Measurements from ENCODE around the gene OR6C75.
"Not testable (repeated sequence)": the region's sequence is repeated elsewhere in the genome, so short reads cannot be mapped to it uniquely, and the experiment has no call there.

Gene OR6C75

DNA sequence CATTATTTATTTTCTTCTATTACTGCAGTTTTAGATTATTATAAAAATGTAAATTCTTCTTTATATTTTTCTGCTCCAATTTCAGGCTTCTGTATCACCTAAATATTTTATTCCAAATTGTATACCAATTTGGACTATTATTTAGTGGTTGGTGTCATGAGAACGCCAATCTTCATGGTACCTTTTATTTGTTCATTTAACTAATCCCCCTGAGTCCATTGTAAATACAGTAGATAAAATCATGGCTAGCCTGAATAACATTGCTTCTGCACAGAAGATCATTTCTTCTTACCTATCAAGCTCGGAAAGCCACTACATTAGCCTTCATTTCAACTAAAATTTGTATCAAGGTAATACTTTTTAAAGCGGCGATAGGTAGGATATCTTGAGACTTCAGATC lies at the start of gene OR6C75:
Gene OR6C75 (plus strand): TSS at position 301 of the 400 bp plus-strand sequence. CDS start 2,136 bp downstream, outside the sequence.
- DNase-seq (ENCODE audit: low read depth) = no peak

DNA sequence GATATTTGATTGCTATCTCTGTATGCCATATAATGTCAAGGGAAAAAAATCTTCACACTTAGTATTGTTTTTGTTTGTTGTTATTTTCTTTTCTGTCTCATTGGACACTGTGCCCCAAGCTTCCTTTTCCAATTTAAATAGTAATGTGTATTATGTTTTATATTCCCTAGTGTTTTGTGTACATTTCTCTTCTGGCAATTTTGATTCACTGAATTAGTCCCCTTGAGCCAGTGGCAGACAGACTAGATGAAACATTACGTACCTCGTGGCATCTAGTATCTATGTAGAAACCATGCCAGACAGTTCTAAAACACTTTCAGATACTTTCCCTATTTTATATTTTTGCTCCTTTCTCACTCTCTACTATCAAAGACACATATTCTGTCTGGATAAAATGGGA lies 48.7 kb upstream of the OR6C75 start, which contains the start of gene OR6C1:
Gene OR6C1 (plus strand): TSS at position 301 of the 400 bp plus-strand sequence. CDS start 6,257 bp downstream, outside the sequence.
- no peak for DNase-seq (ENCODE audit: low read depth)

DNA sequence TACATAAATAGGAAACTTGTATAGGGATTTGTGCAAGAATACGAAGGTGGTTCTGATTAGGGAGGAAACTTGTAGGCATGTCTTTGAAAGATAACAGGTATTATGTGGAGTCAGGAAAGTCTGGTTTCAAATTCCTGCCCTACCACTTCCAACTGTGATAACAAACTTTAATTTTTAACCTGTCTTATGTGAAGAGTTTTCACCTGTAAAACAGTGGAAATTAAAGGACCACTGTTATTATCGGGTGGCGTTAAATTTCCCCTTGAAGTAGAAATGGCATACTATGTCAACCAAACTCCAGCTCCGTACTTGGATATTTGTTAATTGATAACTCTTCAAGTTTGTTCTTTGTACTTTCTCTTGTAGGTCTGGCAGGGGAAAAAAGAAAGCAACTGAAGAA lies 42.6 kb upstream of the OR6C75 start:
- no peak for DNase-seq (ENCODE audit: low read depth)

DNA sequence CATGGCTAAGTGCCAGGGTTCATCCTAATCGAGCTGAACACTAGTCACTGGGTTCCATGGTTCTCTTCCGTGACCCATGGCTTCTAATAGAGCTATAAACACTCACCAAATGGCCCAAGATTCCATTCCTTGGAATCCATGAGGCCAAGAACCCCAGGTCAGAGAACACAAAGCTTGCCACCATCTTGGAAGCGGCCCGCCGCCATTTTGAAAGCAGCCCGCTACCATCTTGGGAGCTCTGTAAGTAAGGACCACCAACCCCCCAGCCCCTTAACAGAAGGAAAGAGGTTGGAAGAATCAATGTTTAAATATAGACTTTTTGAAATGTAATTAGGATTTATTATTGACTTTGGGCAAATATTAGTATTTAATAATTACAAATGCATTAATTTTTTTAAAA lies 37.0 kb upstream of the OR6C75 start:
- DNase-seq (ENCODE audit: low read depth) = not testable (repeated sequence)

DNA sequence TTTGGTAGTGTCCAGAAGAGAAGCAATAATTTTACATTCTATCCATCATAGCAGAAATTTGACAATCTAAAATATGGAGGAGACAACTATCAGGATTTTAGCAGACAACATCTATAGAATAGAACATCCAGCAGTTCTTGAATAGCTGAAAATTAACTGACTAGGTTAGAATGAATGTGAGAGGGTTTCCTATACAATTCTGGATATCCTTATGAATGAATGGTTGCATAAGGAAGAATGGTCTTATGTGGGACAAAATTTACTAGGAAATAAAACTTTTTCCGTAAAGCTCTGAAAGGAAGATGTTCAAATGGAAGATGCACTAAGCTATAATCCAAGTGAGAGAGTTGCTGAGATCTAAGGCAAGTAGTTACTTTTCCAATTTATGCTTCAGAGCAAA lies 32.3 kb upstream of the OR6C75 start, which contains the start of gene OR6C3:
Gene OR6C3 (plus strand): TSS at position 301 of the 400 bp plus-strand sequence. CDS start 955 bp downstream, outside the sequence.
- no peak for DNase-seq (ENCODE audit: low read depth)

DNA sequence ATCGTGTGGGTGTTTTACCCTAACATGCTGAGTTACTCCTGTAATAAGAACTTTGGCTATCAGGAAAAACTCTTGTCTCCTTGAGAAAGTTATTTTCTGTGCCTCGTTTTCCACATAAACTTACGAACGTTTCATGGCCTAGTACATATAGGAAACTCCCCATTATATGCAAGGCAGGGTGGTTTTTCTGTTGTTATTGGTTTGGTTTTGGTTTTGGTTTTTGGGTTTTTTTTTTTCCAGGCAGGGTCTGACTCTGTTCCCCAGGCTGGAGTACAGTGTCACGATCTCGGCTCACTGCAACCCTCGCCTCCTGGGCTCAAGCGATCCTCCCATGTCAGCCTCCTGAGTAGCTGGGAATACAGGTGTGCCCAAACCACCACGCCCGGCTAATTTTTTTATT lies 26.8 kb upstream of the OR6C75 start:
- no peak for DNase-seq (ENCODE audit: low read depth)

DNA sequence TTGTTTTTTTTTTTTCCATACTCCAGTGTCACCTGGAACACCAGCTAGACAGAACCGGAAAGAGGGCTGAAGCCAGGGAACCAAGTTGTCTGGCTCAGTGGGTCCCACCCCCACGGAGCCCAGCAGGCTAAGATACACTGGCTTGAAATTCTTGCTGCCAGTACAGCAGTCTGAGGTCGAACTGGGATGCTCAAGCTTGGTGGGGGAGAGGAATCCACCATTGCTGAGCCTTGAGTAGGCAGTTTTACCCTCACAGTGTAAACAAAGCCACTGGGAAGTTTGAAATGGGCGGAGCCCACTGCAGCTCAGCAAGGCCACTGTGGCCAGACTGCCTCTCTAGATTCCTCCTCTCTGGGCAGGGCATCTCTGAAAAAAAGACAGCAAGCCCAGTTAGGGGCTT lies 7.4 kb upstream of the OR6C75 start:
- DNase-seq (ENCODE audit: low read depth) = not testable (repeated sequence)

DNA sequence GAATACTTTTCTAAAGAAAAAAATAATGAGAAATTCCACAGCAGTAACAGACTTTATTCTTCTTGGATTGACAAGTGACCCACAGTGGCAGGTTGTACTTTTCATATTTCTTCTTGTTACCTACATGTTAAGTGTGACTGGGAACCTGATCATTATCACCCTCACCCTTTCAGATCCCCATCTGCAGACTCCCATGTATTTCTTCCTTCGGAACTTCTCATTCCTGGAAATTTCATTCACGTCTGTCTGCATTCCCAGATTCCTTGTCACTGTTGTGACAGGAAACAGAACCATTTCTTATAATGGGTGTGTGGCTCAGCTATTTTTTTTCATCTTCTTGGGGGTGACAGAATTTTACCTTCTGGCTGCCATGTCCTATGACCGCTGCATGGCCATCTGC lies 2.3 kb downstream of the OR6C75 start:
- DNase-seq (ENCODE audit: low read depth) = no peak

DNA sequence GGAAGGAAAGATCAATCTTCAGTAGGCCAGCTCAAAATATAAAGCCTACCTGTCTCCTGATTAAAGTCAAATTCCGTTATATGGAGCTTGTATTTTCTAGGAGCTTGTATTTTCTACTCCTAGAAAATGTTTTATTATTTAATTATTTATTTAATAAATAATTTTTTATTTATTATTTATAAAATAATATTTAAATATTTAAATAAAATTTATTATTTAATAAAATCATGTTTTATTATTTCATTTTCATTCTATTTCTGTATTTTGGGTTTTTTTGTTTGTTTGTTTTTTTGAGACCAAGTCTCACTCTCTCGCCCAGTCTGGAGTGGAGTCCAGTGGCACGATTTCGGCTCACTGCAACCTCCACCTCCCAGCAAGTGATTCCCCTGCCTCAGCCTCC lies 9.7 kb downstream of the OR6C75 start:
- DNase-seq (ENCODE audit: low read depth) = no peak

DNA sequence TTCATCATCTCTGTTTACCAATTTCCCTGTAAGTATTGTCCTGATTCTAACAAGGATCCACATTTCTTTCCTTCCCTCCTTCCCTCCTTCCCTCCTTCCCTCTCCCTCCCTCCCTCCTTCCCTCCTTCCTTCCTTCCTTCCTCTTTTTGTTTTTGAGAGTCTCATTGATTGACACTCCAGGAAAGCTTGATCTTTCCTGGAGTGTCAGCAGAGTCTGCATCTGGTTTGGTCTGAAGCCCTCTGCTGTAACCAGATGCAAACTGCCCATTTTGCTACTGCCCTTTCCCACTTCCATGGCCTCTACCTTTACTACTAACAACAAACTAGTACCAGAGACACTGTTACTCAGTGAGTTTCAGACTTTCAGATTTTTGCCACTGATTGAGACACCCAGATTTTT lies 23.1 kb downstream of the OR6C75 start:
- no peak for DNase-seq (ENCODE audit: low read depth)

DNA sequence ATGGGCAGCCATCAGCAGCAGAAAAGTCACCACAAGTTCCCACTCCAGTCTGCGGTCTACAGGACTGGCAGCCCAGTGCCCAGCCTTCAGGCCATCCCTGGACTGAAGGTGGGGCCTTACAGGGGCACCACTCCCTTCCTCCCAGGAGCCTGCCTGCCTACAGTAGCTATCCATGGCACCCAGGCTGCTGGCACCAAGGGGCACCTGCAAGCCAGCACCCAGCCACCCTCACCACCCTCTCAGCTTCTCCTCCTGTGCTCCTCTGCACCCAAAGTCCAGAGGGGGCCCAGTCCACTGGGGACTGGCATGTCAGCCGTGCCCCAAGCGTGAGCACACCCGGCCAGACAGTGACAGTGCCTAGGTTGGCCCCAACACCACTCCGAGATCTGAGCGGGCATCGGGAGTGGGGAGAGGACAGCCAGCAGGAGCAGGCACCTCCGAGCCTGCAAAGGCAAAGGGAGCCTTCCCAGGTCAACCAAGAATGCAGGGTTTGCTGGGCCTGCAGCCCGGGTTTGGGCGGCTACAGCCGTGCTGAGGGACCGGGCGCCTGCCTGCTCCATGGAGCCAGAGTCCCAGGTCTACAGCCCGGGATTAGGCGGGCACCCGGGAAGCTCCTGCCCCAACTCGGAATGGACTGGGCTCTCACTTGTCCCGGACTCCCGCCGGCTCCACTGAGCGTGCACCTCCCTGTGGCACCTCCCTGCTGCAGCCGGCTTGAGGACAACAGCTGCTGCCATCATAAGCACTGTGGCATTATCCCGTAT lies 29.4 kb downstream of the OR6C75 start:
- no peak for DNase-seq (ENCODE audit: low read depth)

DNA sequence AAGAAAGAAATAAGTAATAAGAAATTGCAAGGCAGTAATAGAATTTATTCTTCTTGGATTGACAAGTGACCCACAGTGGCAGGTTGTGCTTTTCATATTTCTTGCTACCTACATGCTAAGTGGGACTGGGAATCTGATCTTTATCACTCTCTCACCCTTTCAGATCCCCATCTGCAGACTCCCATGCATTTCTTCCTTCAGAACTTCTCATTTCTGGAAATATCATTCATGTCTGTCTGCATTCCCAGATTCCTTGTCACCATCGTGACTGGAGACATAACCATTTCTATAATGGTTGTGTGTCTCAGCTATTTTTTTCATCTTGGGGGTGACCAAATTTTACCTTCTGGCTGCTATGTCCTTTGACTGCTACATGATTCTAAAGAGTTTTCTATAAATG lies 33.6 kb downstream of the OR6C75 start:
- DNase-seq (ENCODE audit: low read depth) = no peak

DNA sequence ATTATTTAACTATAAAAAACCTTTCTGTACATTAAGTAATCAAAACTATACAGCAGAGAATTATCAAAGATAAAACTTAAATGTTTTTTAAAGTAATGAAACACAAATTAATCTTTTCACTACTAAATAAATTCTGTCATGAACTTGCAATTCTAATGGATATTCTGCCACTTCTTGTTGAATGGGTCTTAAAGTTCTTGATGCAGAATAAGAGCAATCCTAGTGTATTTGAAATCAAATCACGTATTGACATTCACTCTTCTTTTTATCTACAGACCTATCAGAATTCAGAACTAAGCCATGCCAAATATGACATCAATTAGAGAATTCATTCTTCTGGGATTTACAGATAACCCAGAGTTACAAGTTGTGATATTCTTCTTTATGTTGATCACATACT lies 37.5 kb downstream of the OR6C75 start, which contains the start of gene OR6C65:
Gene OR6C65 (plus strand): TSS at position 301 of the 400 bp plus-strand sequence. CDS start 0 bp downstream, at position 301.
- DNase-seq (ENCODE audit: low read depth) = no peak

DNA sequence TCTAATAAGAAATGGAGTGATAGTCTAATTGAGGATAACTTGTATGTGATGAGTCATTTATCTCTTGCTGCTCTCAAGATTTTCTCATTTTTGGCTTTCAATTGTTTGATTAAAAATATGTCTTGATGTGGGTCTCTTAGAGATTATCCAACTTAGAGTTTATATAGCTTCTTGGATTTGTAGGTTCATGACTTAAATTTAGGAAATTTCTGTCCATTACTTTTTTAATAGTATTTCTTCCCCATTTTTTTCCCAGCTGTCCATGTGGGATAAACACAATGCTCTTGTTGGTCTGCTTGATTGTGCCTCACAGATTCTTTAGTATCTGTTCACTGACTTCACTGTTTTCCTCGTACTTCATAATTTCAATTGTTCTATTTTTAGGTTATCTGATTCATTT lies 45.1 kb downstream of the OR6C75 start:
- no peak for DNase-seq (ENCODE audit: low read depth)

DNA sequence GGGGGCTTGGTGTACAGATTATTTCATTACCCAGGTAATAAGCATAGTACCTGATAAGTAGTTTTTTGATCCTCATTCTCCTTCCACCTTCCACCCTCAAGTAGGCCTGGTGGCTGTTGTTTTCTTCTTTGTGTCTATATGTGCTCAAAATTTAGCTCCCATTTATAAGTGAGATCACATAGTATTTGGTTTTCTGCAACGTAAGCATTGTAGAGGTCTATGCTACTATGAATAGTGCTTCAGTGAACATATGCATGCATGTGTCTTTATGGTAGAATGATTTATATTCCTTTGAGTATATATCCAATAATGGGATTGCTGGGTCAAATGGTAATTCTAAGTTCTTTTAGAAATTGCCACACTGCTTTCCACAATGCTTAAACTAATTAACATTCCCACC lies 46.4 kb downstream of the OR6C75 start:
- not testable (repeated sequence) for DNase-seq (ENCODE audit: low read depth)

DNA sequence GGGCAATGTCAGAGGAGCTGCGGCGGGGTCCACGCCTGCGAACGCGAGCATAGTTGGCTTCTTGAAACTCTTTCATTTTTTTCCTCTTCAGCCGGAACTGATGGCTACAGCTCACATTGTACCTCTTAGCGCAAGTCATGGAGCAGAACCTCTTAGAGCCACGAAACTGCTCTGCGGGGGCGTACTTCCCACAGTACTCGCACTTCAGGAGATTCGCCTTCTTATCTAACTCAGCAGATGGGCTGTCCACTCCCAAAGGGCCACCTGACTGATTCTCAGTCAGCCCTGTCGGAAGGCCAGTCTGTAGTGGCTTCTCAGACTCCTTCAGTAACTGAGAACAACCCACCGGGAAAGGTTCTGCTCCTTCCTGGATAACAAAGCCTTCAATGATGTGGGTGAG lies 49.4 kb downstream of the OR6C75 start:
- DNase-seq (ENCODE audit: low read depth) = not testable (repeated sequence)

DNA sequence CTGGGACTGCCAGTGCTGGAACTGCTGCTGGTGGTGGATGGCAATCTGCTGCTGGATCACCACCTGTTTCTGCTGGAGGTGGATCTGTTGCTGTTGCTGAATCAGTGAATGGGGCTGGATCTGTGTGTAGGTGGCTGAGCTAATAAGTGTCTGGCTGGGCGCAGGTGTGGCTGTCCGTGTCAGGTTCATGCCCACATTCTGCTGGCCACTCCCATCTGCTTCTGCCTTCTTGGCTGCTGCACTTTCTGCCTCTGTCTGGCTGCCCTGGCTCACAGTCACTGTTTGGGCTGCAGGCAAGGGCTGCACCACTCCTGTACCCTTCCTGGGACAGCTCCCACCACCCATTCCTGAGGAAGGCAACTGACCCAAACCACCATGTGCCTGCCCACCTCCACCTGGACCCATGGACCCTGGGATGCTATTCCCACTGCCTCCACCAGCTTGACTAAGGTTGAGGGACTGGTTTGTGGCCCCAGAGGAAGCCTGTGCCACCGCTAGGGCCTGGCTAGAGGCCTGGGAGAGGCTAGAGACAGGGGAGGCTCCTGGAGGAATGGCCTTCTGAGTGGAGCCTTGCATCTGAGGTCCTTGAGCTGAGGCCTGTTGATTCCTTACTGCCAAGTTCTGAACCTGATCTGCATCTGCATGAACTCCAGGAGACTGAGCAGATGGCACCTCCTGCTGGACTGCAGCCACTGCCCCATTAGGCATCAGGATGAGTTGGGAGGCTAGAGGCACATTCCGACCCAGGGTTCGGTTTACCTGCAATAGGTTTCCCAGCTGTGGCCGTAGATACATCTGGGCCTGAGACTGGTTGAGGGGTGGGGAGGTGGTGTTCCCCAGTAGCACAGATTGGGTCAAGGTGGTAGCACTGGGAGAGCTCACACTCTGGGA lies 51.0 kb downstream of the OR6C75 start:
- not testable (repeated sequence) for DNase-seq (ENCODE audit: low read depth)

DNA sequence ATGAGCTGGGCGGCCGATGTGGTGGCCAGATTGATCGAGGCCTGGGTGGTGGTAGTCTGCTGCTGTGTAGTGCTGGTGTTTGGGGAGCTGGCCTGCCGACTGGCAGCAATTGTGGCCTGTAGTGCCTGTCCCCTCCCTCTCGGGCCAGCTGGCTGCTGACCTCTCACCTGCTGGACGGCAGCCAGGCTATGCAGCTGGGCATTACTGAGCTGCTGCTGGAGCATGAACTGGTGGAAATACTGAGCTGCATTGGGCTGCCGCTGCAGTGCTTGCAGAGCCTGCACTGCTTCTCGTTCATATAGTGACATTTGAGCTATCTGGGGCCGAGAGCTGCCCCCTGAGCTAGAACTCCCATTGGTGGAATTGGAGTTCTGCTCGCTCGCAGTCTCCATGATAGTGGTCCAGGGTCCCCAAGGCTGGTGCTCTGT lies 51.6 kb downstream of the OR6C75 start:
- DNase-seq (ENCODE audit: low read depth) = not testable (repeated sequence)

DNA sequence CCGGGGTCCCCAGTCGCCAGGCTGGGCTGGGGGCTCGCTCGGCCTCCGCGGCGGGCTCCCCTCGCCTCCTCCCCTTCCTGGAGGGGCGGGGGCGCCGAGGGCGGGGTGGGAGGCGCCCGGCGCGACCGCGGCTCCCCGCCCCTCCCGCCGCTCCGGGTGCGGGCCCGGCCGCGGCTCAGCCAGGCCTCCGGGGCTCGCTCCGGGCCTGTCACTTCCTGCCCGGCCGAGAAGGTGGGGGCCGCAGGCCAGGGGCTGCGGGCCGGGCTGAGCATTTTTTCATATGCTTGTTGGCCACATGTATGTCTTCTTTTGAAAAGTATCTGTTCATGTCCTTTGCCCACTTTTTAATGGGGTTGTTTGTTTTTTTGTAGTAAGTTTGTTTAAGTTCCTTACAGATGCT lies 52.1 kb downstream of the OR6C75 start:
- not testable (repeated sequence) for DNase-seq (ENCODE audit: low read depth)

DNA sequence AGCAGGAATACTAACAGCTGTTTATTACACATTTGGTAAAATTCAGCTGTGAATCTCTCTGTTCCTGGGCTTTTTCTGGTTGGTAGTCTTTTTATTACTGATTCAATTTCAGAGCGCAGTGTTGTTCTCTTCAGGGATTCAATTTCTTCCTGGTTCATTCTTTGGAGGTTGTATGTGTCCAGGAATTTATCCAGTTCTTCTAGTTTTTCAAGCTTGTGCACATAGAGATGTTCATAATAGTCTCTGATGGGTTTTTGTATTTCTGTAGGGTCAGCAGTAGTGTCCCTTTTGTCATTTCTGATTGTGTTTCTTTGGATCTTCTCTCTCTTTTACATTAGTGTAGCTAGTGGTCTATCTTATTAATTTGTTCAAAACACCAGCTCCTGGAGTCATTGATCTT lies 54.2 kb downstream of the OR6C75 start:
- DNase-seq (ENCODE audit: low read depth) = no peak

All from stromal cell of bone marrow (primary cell).